CD4-positive, alpha-beta T cell (primary cell): ENCODE results near the gene NAT9. TPM values are rescaled to one million over a fixed set of nuclear protein-coding genes. Genes with fewer than 3 reads are reported as not detected.
A peak's percentile ranks its signal among the peaks of the same experiment; 100 is the strongest.

Experiments used
- ATAC-seq: fragments of 200-7000 bp; cut with Tn5 transposase; one replicate; pipeline ENCODE4 v1.10.0; 2022; ENCODE audit warnings: mild to moderate bottlenecking; ENCODE audit not compliant: poor library complexity
- CTCF ChIA-PET: fragments of 350-600 bp; sonication (Branson Sonifier 250); formaldehyde crosslinking; loops from one replicate; lab custom pipeline; 2021; ENCODE audit warnings: antibody characterized with exemption, inconsistent platforms; lab: Charles Lee
- POLR2A ChIA-PET: fragments of 350-600 bp; sonication (Branson Sonifier 250); formaldehyde crosslinking; loops from one replicate; lab custom pipeline; 2021; ENCODE audit warnings: antibody characterized with exemption, inconsistent platforms; lab: Charles Lee
- DNase-seq, 14 experiments: peaks; one replicate each; pipeline ENCODE4 v3.0.0-alpha.2; 2013 to 2020; ENCODE audit warnings: mixed read lengths in 2 of 14
- H3K27ac ChIP-seq, 2 donors: one replicate each; pipeline versions ENCODE4 v1.5.1 to v1.7.0; 2013; ENCODE audit warnings: low read length in 2 of 2, low read depth in 1 of 2, mild to moderate bottlenecking in 1 of 2
- H3K27me3 ChIP-seq, 2 experiments: 1 replicate in 1 of 2; 2 replicates in 1 of 2; pipeline versions ENCODE4 v1.6.1 to v1.7.0; 2013; ENCODE audit warnings: low read length in 2 of 2, control low read depth in 1 of 2, mild to moderate bottlenecking in 1 of 2, moderate library complexity in 1 of 2; ENCODE audit not compliant: insufficient read depth in 2 of 2, control insufficient read depth in 1 of 2
- H3K36me3 ChIP-seq: one replicate; pipeline ENCODE4 v1.6.1; 2013; ENCODE audit warnings: low read length, control low read depth; ENCODE audit not compliant: insufficient read depth
- H3K4me1 ChIP-seq: one replicate; pipeline ENCODE4 v1.6.1; 2013; ENCODE audit warnings: low read length, control low read depth; ENCODE audit not compliant: insufficient read depth
- H3K4me3 ChIP-seq: one replicate; pipeline ENCODE4 v1.5.1; 2013; ENCODE audit warnings: mild to moderate bottlenecking, low read length, moderate library complexity
- H3K9me3 ChIP-seq, 2 experiments: 1 replicate in 1 of 2; 2 replicates in 1 of 2; pipeline versions ENCODE4 v1.6.1 to v1.7.0; 2013; ENCODE audit warnings: low read length in 2 of 2, mild to moderate bottlenecking in 2 of 2, control low read depth in 1 of 2, moderate library complexity in 1 of 2; ENCODE audit not compliant: control insufficient read depth in 1 of 2, insufficient read depth in 1 of 2
- H3K27ac Mint-ChIP-seq: one replicate; pipeline ENCODE4 v1.8.0; 2020; ENCODE audit warnings: mixed read lengths
- H3K27me3 Mint-ChIP-seq: one replicate; pipeline ENCODE4 v1.8.0; 2021; ENCODE audit warnings: mixed read lengths
- H3K36me3 Mint-ChIP-seq: one replicate; pipeline ENCODE4 v1.8.0; 2021; ENCODE audit warnings: low read depth, mixed read lengths
- H3K4me1 Mint-ChIP-seq: one replicate; pipeline ENCODE4 v1.8.0; 2021; ENCODE audit warnings: low read depth, mixed read lengths
- H3K4me3 Mint-ChIP-seq: one replicate; pipeline ENCODE4 v1.8.0; 2020; ENCODE audit warnings: mild to moderate bottlenecking, mixed read lengths
- H3K9me3 Mint-ChIP-seq: one replicate; pipeline ENCODE4 v1.8.0; 2020; ENCODE audit warnings: mixed read lengths
- intact Hi-C, 2 experiments: fragments of 100-400 bp; cut with DNase I in 1 of 2; cut with micrococcal nuclease in 1 of 2; formaldehyde crosslinking; loops; one replicate each; pipeline versions ENCODE4 v1.15.1 to v1.9.0; 2023 to 2025; cut with DNase I, micrococcal nuclease
- total RNA-seq, 174 experiments: library from RNA in 2 of 174; stranded (reverse) in 2 of 174; gene quantifications; one replicate each; pipeline ENCODE4 v1.2.3 and lab custom pipeline; 2021 to 2026
- TF ChIP-seq, protein P1 (sequence below): fragments of 200-600 bp; IDR thresholded peaks from one replicate; pipeline ENCODE4 v1.8.0; 2022; ENCODE audit warnings: antibody characterized with exemption, mild to moderate bottlenecking

Gene NAT9
- total RNA-seq, 2 experiments from 2014 or later = 34.6 to 38.2 TPM

DNA sequence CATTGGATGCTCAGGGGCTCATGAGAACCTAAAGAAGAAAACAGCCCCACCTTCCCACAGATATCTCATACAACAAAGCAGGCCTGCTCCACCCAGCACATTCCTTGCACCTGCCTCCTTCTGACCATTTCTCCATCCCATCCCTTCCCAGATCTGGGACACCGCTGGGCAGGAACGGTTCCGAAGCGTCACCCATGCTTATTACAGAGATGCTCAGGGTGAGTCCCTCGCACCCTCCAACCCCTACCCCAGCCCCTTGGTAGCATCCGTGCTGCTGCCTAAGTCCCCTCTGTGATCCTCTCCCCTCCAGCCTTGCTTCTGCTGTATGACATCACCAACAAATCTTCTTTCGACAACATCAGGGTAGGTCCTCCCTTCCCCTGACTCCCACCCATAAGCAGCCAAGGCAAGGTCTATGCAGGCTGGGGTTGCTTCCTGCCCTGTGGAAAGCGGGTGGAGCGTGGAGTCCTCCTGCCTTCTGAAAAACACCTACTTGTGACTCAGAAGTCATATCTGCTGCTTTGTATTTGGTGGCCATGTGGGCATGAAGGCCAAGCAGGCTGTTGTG is 33.1 kb downstream of the NAT9 start:
- no peaks in the 10 kb centered on the region for H3K27me3 Mint-ChIP-seq
- POLR2A ChIA-PET = interaction anchor here (0.9 to 2.8 kb wide), 5 partner anchors 8 to 37 kb away, joined by 3 to 17 read pairs (median 14); a partner anchor contains a TSS
- peak overlapping the region; percentile 82 for H3K4me3 Mint-ChIP-seq
- no peaks in the 10 kb centered on the region for H3K9me3 ChIP-seq
- H3K4me1 ChIP-seq = peaks cover 100% of the 10 kb centered on the region
- intact Hi-C loops = no loop called here
- H3K27ac Mint-ChIP-seq = peak overlapping the region; percentile 91
- CTCF ChIA-PET = interaction anchor here (3.4 kb wide), 1 partner anchor 28 kb away, joined by 11 read pairs; no protein-coding TSS in a partner anchor
- no peaks in the 10 kb centered on the region for H3K9me3 Mint-ChIP-seq
- DNase-seq (peak in 2 of 14 experiments; percentile 19 to 44), ATAC-seq (no peak)
- no peaks in the 10 kb centered on the region for H3K27me3 ChIP-seq
- peak overlapping the region; percentile 58 to 78 for H3K27ac ChIP-seq
- H3K4me3 ChIP-seq = no peak overlapping the region
- TF ChIP-seq, protein P1, sequence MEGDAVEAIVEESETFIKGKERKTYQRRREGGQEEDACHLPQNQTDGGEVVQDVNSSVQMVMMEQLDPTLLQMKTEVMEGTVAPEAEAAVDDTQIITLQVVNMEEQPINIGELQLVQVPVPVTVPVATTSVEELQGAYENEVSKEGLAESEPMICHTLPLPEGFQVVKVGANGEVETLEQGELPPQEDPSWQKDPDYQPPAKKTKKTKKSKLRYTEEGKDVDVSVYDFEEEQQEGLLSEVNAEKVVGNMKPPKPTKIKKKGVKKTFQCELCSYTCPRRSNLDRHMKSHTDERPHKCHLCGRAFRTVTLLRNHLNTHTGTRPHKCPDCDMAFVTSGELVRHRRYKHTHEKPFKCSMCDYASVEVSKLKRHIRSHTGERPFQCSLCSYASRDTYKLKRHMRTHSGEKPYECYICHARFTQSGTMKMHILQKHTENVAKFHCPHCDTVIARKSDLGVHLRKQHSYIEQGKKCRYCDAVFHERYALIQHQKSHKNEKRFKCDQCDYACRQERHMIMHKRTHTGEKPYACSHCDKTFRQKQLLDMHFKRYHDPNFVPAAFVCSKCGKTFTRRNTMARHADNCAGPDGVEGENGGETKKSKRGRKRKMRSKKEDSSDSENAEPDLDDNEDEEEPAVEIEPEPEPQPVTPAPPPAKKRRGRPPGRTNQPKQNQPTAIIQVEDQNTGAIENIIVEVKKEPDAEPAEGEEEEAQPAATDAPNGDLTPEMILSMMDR = no peak
- H3K36me3 Mint-ChIP-seq = no peaks in the 10 kb centered on the region
- peaks cover 88% of the 10 kb centered on the region for H3K4me1 Mint-ChIP-seq
- peaks cover 8% of the 10 kb centered on the region for H3K36me3 ChIP-seq

- H3K27me3 ChIP-seq = no peaks in the 10 kb centered on the region
- peak overlapping the region; percentile 91 for H3K27ac Mint-ChIP-seq
- ATAC-seq (peak; percentile 5), DNase-seq (peak in 11 of 14 experiments; percentile 32 to 81 (median 62))
- no peaks in the 10 kb centered on the region for H3K36me3 Mint-ChIP-seq
- TF ChIP-seq, protein P1 = no peak
- H3K9me3 ChIP-seq = no peaks in the 10 kb centered on the region
- peaks cover 86% of the 10 kb centered on the region for H3K4me1 Mint-ChIP-seq
- H3K27ac ChIP-seq = peak overlapping the region; percentile 58 to 65
- H3K4me1 ChIP-seq = peaks cover 100% of the 10 kb centered on the region
- H3K36me3 ChIP-seq = peaks cover 8% of the 10 kb centered on the region
- no peaks in the 10 kb centered on the region for H3K9me3 Mint-ChIP-seq
- peak overlapping the region; percentile 32 for H3K4me3 ChIP-seq
- POLR2A ChIA-PET = interaction anchor here (0.5 to 2.8 kb wide), 12 partner anchors 9 to 131 kb away, joined by 3 to 17 read pairs (median 6); partner anchors contain the start of gene FDXR
- peak overlapping the region; percentile 82 for H3K4me3 Mint-ChIP-seq
- CTCF ChIA-PET = interaction anchor here (0.7 to 3.4 kb wide), 4 partner anchors 29 to 118 kb away, joined by 3 to 11 read pairs (median 4); partner anchors contain the start of gene GRIN2C
- intact Hi-C loops = no loop called here
- no peaks in the 10 kb centered on the region for H3K27me3 Mint-ChIP-seq
Observed at GRCh38 chr17:74742153-74742515, 34.0 kb downstream of the NAT9 start.

GRCh38 chr17:74740641-74741387 is 35.3 kb downstream of the NAT9 start:
- H3K4me1 ChIP-seq = peaks cover 99% of the 10 kb centered on the region
- ATAC-seq (no peak), DNase-seq (peak in 1 of 14 experiments; percentile 34)
- ChIA-PET POLR2A (interaction anchor here (0.6 to 2.8 kb wide), 11 partner anchors 10 to 132 kb away, joined by 3 to 17 read pairs (median 5); partner anchors contain the start of genes FDXR and NAT9), CTCF (interaction anchor here (1.3 to 3.4 kb wide), 2 partner anchors 30 to 120 kb away, joined by 5 to 11 read pairs; partner anchors contain the start of gene GRIN2C)
- H3K9me3 ChIP-seq = no peaks in the 10 kb centered on the region
- peak overlapping the region; percentile 58 to 67 for H3K27ac ChIP-seq
- no peaks in the 10 kb centered on the region for H3K9me3 Mint-ChIP-seq
- no peaks in the 10 kb centered on the region for H3K36me3 Mint-ChIP-seq
- H3K4me3 Mint-ChIP-seq = peak overlapping the region; percentile 82
- TF ChIP-seq, protein P1 = no peak
- no peaks in the 10 kb centered on the region for H3K27me3 ChIP-seq
- peak overlapping the region; percentile 91 for H3K27ac Mint-ChIP-seq
- intact Hi-C loops = no loop called here
- H3K4me3 ChIP-seq = no peak overlapping the region
- peaks cover 79% of the 10 kb centered on the region for H3K4me1 Mint-ChIP-seq
- H3K36me3 ChIP-seq = peaks cover 8% of the 10 kb centered on the region
- no peaks in the 10 kb centered on the region for H3K27me3 Mint-ChIP-seq
